H9 (cell line): ENCODE results near the gene C9orf43. TPM values are rescaled to one million over a fixed set of nuclear protein-coding genes. Genes with fewer than 3 reads are reported as not detected.

Experiments
- DNase-seq: peaks from one replicate; pipeline ENCODE4 v3.0.0-alpha.2; 2017
- H2AFZ ChIP-seq: one replicate; pipeline ENCODE4 v1.6.1; 2013; ENCODE audit warnings: mild to moderate bottlenecking, low read length, control low read depth, moderate library complexity
- H2AK5ac ChIP-seq: 2 replicates; pipeline ENCODE4 v1.6.1; 2013; ENCODE audit warnings: low read length, control low read depth, mixed read lengths; ENCODE audit not compliant: insufficient read length
- H2BK120ac ChIP-seq: one replicate; pipeline ENCODE4 v1.6.1; 2013; ENCODE audit warnings: low read depth, mild to moderate bottlenecking, low read length, control low read depth, inconsistent platforms; ENCODE audit not compliant: poor library complexity, severe bottlenecking
- H2BK12ac ChIP-seq: 2 replicates; pipeline ENCODE4 v1.6.1; 2013; ENCODE audit warnings: low read length, control low read depth, mixed read lengths, low read depth; ENCODE audit not compliant: insufficient read length
- H2BK15ac ChIP-seq: 2 replicates; pipeline ENCODE4 v1.6.1; 2013; ENCODE audit warnings: low read depth, low read length, control low read depth
- H2BK20ac ChIP-seq: one replicate; pipeline ENCODE4 v1.6.1; 2013; ENCODE audit warnings: low read depth, mild to moderate bottlenecking, low read length, control low read depth, inconsistent platforms; ENCODE audit not compliant: poor library complexity, severe bottlenecking
- H2BK5ac ChIP-seq: 2 replicates; pipeline ENCODE4 v1.6.1; 2013; ENCODE audit warnings: low read length, control low read depth, mixed read lengths; ENCODE audit not compliant: insufficient read length
- H3K14ac ChIP-seq: 2 replicates; pipeline ENCODE4 v1.6.1; 2013; ENCODE audit warnings: low read length, control low read depth; ENCODE audit not compliant: insufficient read depth
- H3K18ac ChIP-seq: 2 replicates; pipeline ENCODE4 v1.6.1; 2013; ENCODE audit warnings: low read depth, mild to moderate bottlenecking, mixed read lengths, low read length, control low read depth; ENCODE audit not compliant: insufficient read length
- H3K23ac ChIP-seq: 2 replicates; pipeline ENCODE4 v1.6.1; 2013; ENCODE audit warnings: low read length, control low read depth, mixed read lengths, low read depth; ENCODE audit not compliant: insufficient read length
- H3K23me2 ChIP-seq: 2 replicates; pipeline ENCODE4 v1.6.1; 2013; ENCODE audit warnings: low read depth, mild to moderate bottlenecking, mixed read lengths, low read length, control low read depth; ENCODE audit not compliant: insufficient read length, poor library complexity, severe bottlenecking
- H3K27ac ChIP-seq: 2 replicates; pipeline ENCODE4 v1.5.1; 2013; ENCODE audit warnings: low read length, control low read depth, mixed read lengths, low read depth; ENCODE audit not compliant: insufficient read length
- H3K27me3 ChIP-seq: 2 replicates; pipeline ENCODE4 v1.6.1; 2013; ENCODE audit warnings: low read length, control low read depth, inconsistent platforms; ENCODE audit not compliant: insufficient read depth
- H3K4ac ChIP-seq: 2 replicates; pipeline ENCODE4 v1.6.1; 2013; ENCODE audit warnings: low read depth, mild to moderate bottlenecking, control low read depth, inconsistent platforms, low read length, moderate library complexity
- H3K4me1 ChIP-seq: 2 replicates; pipeline ENCODE4 v1.6.1; 2013; ENCODE audit warnings: low read length, control low read depth, inconsistent platforms; ENCODE audit not compliant: insufficient read depth
- H3K4me2 ChIP-seq: 2 replicates; pipeline ENCODE4 v1.6.1; 2013; ENCODE audit warnings: low read length, control low read depth, mixed read lengths; ENCODE audit not compliant: insufficient read length, insufficient read depth
- H3K56ac ChIP-seq: 2 replicates; pipeline ENCODE4 v1.6.1; 2013; ENCODE audit warnings: low read depth, mild to moderate bottlenecking, mixed read lengths, low read length, control low read depth; ENCODE audit not compliant: insufficient read length
- H3K79me1 ChIP-seq: 2 replicates; pipeline ENCODE4 v1.6.1; 2013; ENCODE audit warnings: low read depth, mild to moderate bottlenecking, moderate library complexity, low read length, control low read depth, inconsistent platforms; ENCODE audit not compliant: insufficient read depth, poor library complexity, severe bottlenecking
- H3K79me2 ChIP-seq: 2 replicates; pipeline ENCODE4 v1.6.1; 2013; ENCODE audit warnings: low read length, control low read depth, inconsistent platforms; ENCODE audit not compliant: insufficient read depth
- H3K9ac ChIP-seq: 2 replicates; pipeline ENCODE4 v1.6.1; 2013; ENCODE audit warnings: low read length, control low read depth, mixed read lengths; ENCODE audit not compliant: insufficient read length; ENCODE audit errors: extremely low read depth
- H3K9me3 ChIP-seq: one replicate; pipeline ENCODE4 v1.6.1; 2013; ENCODE audit warnings: low read depth, low read length, inconsistent platforms; ENCODE audit not compliant: control insufficient read depth
- H3T11ph ChIP-seq: one replicate; pipeline ENCODE4 v1.6.1; 2013; ENCODE audit warnings: mild to moderate bottlenecking, low read length, control low read depth, inconsistent platforms
- H4K20me1 ChIP-seq: one replicate; pipeline ENCODE4 v1.6.1; 2013; ENCODE audit not compliant: control insufficient read depth, insufficient read length, insufficient read depth
- H4K5ac ChIP-seq: 2 replicates; pipeline ENCODE4 v1.6.1; 2013; ENCODE audit warnings: low read depth, mild to moderate bottlenecking, mixed read lengths, low read length, control low read depth; ENCODE audit not compliant: insufficient read length
- H4K8ac ChIP-seq: replicated peaks from 2 replicates; pipeline ENCODE4 v1.6.1; 2013; ENCODE audit warnings: low read length, control low read depth, mixed read lengths, low read depth; ENCODE audit not compliant: insufficient read length
- H4K91ac ChIP-seq: 2 replicates; pipeline ENCODE4 v1.6.1; 2013; ENCODE audit warnings: low read depth, mild to moderate bottlenecking, moderate library complexity, mixed read lengths, low read length, control low read depth; ENCODE audit not compliant: insufficient read length
- H3K27ac Mint-ChIP-seq, 3 experiments: 2 replicates in 2 of 3; 3 replicates in 1 of 3; pipeline ENCODE4 v1.8.0; 2020 to 2021; ENCODE audit warnings: mixed read lengths in 3 of 3, mild to moderate bottlenecking in 1 of 3, moderate library complexity in 1 of 3
- H3K27me3 Mint-ChIP-seq: 2 replicates; pipeline ENCODE4 v1.8.0; 2021; ENCODE audit warnings: low read depth, mild to moderate bottlenecking, moderate library complexity, mixed read lengths
- H3K36me3 Mint-ChIP-seq, 3 experiments: 2 replicates in 2 of 3; 3 replicates in 1 of 3; pipeline ENCODE4 v1.8.0; 2020 to 2021; ENCODE audit warnings: low read depth in 3 of 3, mixed read lengths in 3 of 3; ENCODE audit not compliant: insufficient read depth in 1 of 3
- H3K4me1 Mint-ChIP-seq, 2 experiments: 2 replicates each; pipeline ENCODE4 v1.8.0; 2020; ENCODE audit warnings: mixed read lengths in 2 of 2
- H3K4me3 Mint-ChIP-seq, 2 experiments: 2 replicates in 1 of 2; 3 replicates in 1 of 2; pipeline ENCODE4 v1.8.0; 2020 to 2021; ENCODE audit warnings: mild to moderate bottlenecking in 2 of 2, mixed read lengths in 2 of 2, moderate library complexity in 1 of 2
- H3K9me3 Mint-ChIP-seq, 2 experiments: 2 replicates in 1 of 2; 3 replicates in 1 of 2; pipeline ENCODE4 v1.8.0; 2020; ENCODE audit warnings: mild to moderate bottlenecking in 2 of 2, mixed read lengths in 2 of 2, moderate library complexity in 1 of 2
- CTCF ChIP-seq: fragments of 200-600 bp; sonication (generic); conservative IDR thresholded peaks from 3 replicates; pipeline ENCODE4 v1.8.0; 2021; ENCODE audit warnings: antibody characterized with exemption, mild to moderate bottlenecking
- WGBS: extraction: QIAGEN DNeasy Blood & Tissue Kit; methylation state at CpG from one replicate; pipeline ENCODE4 v1.1.7; 2013; ENCODE audit warnings: missing lambda C conversion rate, low lambda C conversion rate, mixed read lengths; ENCODE audit not compliant: insufficient read length; ENCODE audit errors: extremely low coverage; 5-methylcytosine and 5-hydroxymethylcytosine counted together
- total RNA-seq: library from RNA; stranded (reverse); gene quantifications from 2 replicates; pipeline ENCODE4 v1.2.1, GENCODE V29; 2021

The C9orf43 gene
- total RNA-seq, 1 experiment from 2014 or later: 0.57 TPM

GRCh38 chr9:113421726-113422125 is 11.2 kb downstream of the C9orf43 start:
- Histone ChIP-seq H4K20me1 (no peaks in the 10 kb centered on the region), H3K27me3 (no peaks in the 10 kb centered on the region; the same call in 1 of the 2 replicates)

More at GRCh38 chr9:113421726-113422125, 11.2 kb downstream of the C9orf43 start:
- Histone ChIP-seq H3K4me2 (no peak overlapping the region), H4K5ac (no peak overlapping the region), H3K18ac (no peak overlapping the region), H3T11ph (no peak overlapping the region), H3K27ac (no peak overlapping the region), H3K23ac (no peak overlapping the region), H2BK12ac (no peak overlapping the region), H2BK5ac (no peak overlapping the region), H2BK15ac (no peak overlapping the region), H4K8ac (no peak overlapping the region), H3K14ac (no peak overlapping the region), H3K79me1 (no peaks in the 10 kb centered on the region), H3K23me2 (no peaks in the 10 kb centered on the region), H3K79me2 (no peaks in the 10 kb centered on the region), H2AK5ac (no peak overlapping the region), H3K9ac (no peak overlapping the region), H4K91ac (no peak overlapping the region), H3K4me1 (no peaks in the 10 kb centered on the region; the same call in 1 of the 2 replicates), H2AFZ (no peak overlapping the region), H3K9me3 (no peaks in the 10 kb centered on the region), H3K4ac (no peak overlapping the region), H2BK120ac (no peak overlapping the region), H3K56ac (no peak overlapping the region), H2BK20ac (no peak overlapping the region)
- no peak for DNase-seq
- Mint-ChIP-seq H3K4me1 (peaks cover 11 to 12% of the 10 kb centered on the region in 2 experiments), H3K4me3 (no peak overlapping the region), H3K27me3 (peaks cover 1% of the 10 kb centered on the region; the same call in 1 of the 2 replicates), H3K36me3 (no peaks in the 10 kb centered on the region), H3K9me3 (no peaks in the 10 kb centered on the region), H3K27ac (no peak overlapping the region)
- TF ChIP-seq CTCF: no peak
- WGBS: no CpG with 5 or more reads among the region's 3 CpGs
